HEK293 (cell line): ENCODE data around the gene ANKRD16.

Experiments used
- CTCF ChIA-PET: fragments of 350-600 bp; formaldehyde crosslinking; extraction: SDS; loops from one replicate; lab custom pipeline; 2021; ENCODE audit warnings: antibody characterized with exemption; lab: Yijun Ruan, JAX
- POLR2A ChIA-PET: fragments of 300-600 bp; formaldehyde crosslinking; extraction: SDS; loops from one replicate; lab custom pipeline; 2020; ENCODE audit warnings: antibody characterized with exemption, inconsistent platforms; lab: Yijun Ruan, JAX
- H3K27ac ChIP-seq: fragments of 200-500 bp; sonication (Bioruptor generic); 2 replicates; pipeline ENCODE4 v1.5.1; 2014; ENCODE audit warnings: low read depth, low read length, control low read depth, inconsistent platforms; ENCODE audit errors: extremely low read depth
- H3K36me3 ChIP-seq, 2 experiments: fragments of 200-500 bp in 1 of 2; sonication (Bioruptor generic) in 1 of 2; 1 replicate in 1 of 2; 2 replicates in 1 of 2; pipeline ENCODE4 v1.5.1; 2014 to 2017; ENCODE audit warnings: inconsistent platforms in 2 of 2, low read length in 2 of 2; ENCODE audit not compliant: control insufficient read depth in 2 of 2, insufficient read depth in 1 of 2
- H3K4me1 ChIP-seq: fragments of 200-500 bp; sonication (Bioruptor generic); 2 replicates; pipeline ENCODE4 v1.5.1; 2014; ENCODE audit warnings: mild to moderate bottlenecking, low read length, inconsistent platforms; ENCODE audit not compliant: control insufficient read depth, insufficient read depth
- H3K4me3 ChIP-seq: 2 replicates; pipeline ENCODE4 v1.5.1; 2011; ENCODE audit warnings: low read depth, mild to moderate bottlenecking, control low read depth, low read length, moderate library complexity
- H3K9me3 ChIP-seq: fragments of 200-500 bp; sonication (Bioruptor generic); 2 replicates; pipeline ENCODE4 v1.5.1; 2014; ENCODE audit warnings: low read depth, low read length, inconsistent platforms; ENCODE audit not compliant: control insufficient read depth, insufficient read depth
- AEBP2 ChIP-seq: fragments of 450-650 bp; formaldehyde crosslinking; IDR thresholded peaks from 2 replicates; pipeline ENCODE4 v1.5.1; 2016; ENCODE audit warnings: missing biosample characterization, missing genetic modification characterization, borderline replicate concordance
- BCL11A ChIP-seq: fragments of 450-650 bp; formaldehyde crosslinking; IDR thresholded peaks from 2 replicates; pipeline ENCODE4 v1.5.1; 2016; ENCODE audit warnings: low read depth, missing biosample characterization, missing genetic modification characterization
- GLI4 ChIP-seq: fragments of 450-650 bp; formaldehyde crosslinking; IDR thresholded peaks from 2 replicates; pipeline ENCODE4 v1.5.1; 2016; ENCODE audit warnings: missing biosample characterization, missing genetic modification characterization
- PRDM2 ChIP-seq: fragments of 450-650 bp; formaldehyde crosslinking; IDR thresholded peaks from 2 replicates; pipeline ENCODE4 v1.5.1; 2016; ENCODE audit warnings: missing biosample characterization, missing genetic modification characterization, borderline replicate concordance
- SCRT1 ChIP-seq: fragments of 450-650 bp; formaldehyde crosslinking; IDR thresholded peaks from 2 replicates; pipeline ENCODE4 v1.5.1; 2016; ENCODE audit warnings: missing biosample characterization, missing genetic modification characterization, borderline replicate concordance
- WT1 ChIP-seq: fragments of 450-650 bp; formaldehyde crosslinking; IDR thresholded peaks from 2 replicates; pipeline ENCODE4 v1.5.1; 2016; ENCODE audit warnings: missing biosample characterization, missing genetic modification characterization
- ZFP69B ChIP-seq: fragments of 450-650 bp; formaldehyde crosslinking; IDR thresholded peaks from 2 replicates; pipeline ENCODE4 v1.5.1; 2016; ENCODE audit warnings: missing biosample characterization, missing genetic modification characterization
- ZNF121 ChIP-seq: fragments of 450-650 bp; formaldehyde crosslinking; IDR thresholded peaks from 2 replicates; pipeline ENCODE4 v1.5.1; 2016; ENCODE audit warnings: missing biosample characterization, missing genetic modification characterization
- ZNF146 ChIP-seq: fragments of 450-650 bp; formaldehyde crosslinking; IDR thresholded peaks from 2 replicates; pipeline ENCODE4 v1.5.1; 2016; ENCODE audit warnings: missing biosample characterization, missing genetic modification characterization
- ZNF391 ChIP-seq: fragments of 450-650 bp; formaldehyde crosslinking; IDR thresholded peaks from 2 replicates; pipeline ENCODE4 v1.5.1; 2016; ENCODE audit warnings: low read depth, missing biosample characterization, missing genetic modification characterization, borderline replicate concordance
- ZNF394 ChIP-seq: fragments of 450-650 bp; formaldehyde crosslinking; IDR thresholded peaks from 2 replicates; pipeline ENCODE4 v1.5.1; 2016; ENCODE audit warnings: missing biosample characterization, missing genetic modification characterization, mild to moderate bottlenecking, moderate library complexity, borderline replicate concordance
- ZNF416 ChIP-seq: fragments of 450-650 bp; formaldehyde crosslinking; IDR thresholded peaks from 2 replicates; pipeline ENCODE4 v1.5.1; 2016; ENCODE audit warnings: missing biosample characterization, missing genetic modification characterization
- ZNF560 ChIP-seq: fragments of 450-650 bp; formaldehyde crosslinking; IDR thresholded peaks from 2 replicates; pipeline ENCODE4 v1.5.1; 2017; ENCODE audit warnings: missing biosample characterization, missing genetic modification characterization, borderline replicate concordance
- ZNF707 ChIP-seq: fragments of 450-650 bp; formaldehyde crosslinking; IDR thresholded peaks from 2 replicates; pipeline ENCODE4 v1.5.1; 2016; ENCODE audit warnings: missing biosample characterization, missing genetic modification characterization
- ZNF747 ChIP-seq: fragments of 450-650 bp; formaldehyde crosslinking; IDR thresholded peaks from 2 replicates; pipeline ENCODE4 v1.5.1; 2016; ENCODE audit warnings: missing biosample characterization, missing genetic modification characterization
- ZNF830 ChIP-seq: fragments of 450-650 bp; IDR thresholded peaks from 2 replicates; pipeline ENCODE4 v1.5.0; 2018; ENCODE audit warnings: missing biosample characterization, missing genetic modification characterization, low read depth, mild to moderate bottlenecking, moderate library complexity
- TF ChIP-seq, protein P1 (sequence below): fragments of 450-650 bp; formaldehyde crosslinking; IDR thresholded peaks from 2 replicates; pipeline ENCODE4 v1.5.1; 2016; ENCODE audit warnings: missing biosample characterization, missing genetic modification characterization

The ANKRD16 gene

DNA sequence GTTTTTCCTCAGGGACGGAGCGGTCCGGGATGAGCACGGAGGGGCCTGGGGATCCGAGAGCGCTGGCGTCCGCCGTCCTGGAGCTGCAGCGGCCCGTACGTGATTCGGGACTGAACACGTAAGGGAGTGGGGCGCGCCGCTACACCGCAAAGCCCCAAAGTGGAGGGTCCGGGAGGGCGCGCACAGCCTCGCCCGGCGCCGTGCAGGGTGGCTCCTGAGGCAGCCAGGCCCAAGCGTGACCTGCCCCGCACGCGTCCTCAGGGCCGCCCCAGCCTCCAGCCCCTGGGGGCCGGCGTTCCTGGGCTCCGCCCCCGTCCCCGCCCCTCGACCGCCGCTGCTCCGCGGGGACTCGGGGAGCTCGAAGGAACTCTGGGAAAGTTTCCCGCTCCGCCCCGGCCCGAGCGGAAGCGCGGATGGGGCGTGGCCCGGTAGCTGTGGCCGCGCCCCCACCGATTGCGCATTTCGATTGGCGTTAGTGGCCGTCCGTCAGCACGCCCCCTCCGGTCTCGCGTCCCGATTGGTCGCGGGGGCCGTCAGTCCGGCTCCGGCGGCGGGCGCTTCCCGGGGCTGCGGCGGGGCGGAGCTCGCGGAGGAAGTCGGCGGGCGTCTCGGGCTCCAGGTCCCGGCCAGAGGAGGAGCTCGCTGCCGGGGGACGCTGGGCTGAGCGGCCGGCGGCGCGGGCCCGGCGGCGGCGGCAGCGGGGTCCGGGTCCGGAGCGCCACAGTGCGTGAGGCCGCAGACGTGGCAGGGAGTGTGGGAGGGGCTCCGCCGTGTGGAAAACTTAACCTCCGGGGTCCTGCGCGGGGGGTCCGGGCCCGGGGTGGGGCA lies at the start of gene ANKRD16, which contains the start of gene FBH1 (continued):
- TF ChIP-seq ZNF391 (tag by site-specific recombination): peak; percentile 50; the same call in 1 of the 2 replicates

DNA sequence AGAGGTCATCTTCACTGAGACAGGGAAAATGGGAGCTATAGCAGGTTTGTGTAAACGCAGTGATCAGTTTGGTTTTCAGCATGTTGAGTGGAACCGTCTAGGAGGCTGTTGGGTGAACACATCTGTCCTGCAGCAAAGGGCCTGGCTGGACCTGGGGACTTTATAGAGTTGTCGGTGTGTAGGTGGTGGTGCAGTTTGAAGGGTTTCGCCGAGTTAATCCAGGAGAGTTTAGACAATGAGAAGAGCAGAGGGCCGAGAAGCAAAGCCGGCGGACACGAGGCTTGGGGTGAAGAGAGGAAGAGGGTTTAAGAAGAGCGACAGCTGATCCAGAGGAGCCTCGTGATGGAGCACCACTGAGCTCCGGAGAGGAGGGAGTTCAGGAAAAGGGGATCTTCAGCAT lies 48.6 kb upstream of the ANKRD16 start:
- Histone ChIP-seq H3K27ac (no peak overlapping the region), H3K9me3 (no peaks in the 10 kb centered on the region), H3K4me3 (no peak overlapping the region), H3K4me1 (no peaks in the 10 kb centered on the region), H3K36me3 (peaks cover 17 to 42% of the 10 kb centered on the region in 2 experiments)
- no peak for TF ChIP-seq ZNF707 (tag by site-specific recombination)
- no peak for TF ChIP-seq ZNF560 (tag by site-specific recombination)
- TF ChIP-seq AEBP2: no peak
- TF ChIP-seq PRDM2 (tag by site-specific recombination): no peak
- no peak for TF ChIP-seq GLI4 (tag by site-specific recombination)
- TF ChIP-seq SCRT1 (tag by site-specific recombination): no peak
- no peak for TF ChIP-seq ZNF416 (tag by site-specific recombination)
- ChIA-PET POLR2A (interaction anchor here (0.6 kb wide), 1 partner anchor 204 kb away, joined by 3 read pairs; no protein-coding TSS in a partner anchor), CTCF (no interaction called here)

DNA sequence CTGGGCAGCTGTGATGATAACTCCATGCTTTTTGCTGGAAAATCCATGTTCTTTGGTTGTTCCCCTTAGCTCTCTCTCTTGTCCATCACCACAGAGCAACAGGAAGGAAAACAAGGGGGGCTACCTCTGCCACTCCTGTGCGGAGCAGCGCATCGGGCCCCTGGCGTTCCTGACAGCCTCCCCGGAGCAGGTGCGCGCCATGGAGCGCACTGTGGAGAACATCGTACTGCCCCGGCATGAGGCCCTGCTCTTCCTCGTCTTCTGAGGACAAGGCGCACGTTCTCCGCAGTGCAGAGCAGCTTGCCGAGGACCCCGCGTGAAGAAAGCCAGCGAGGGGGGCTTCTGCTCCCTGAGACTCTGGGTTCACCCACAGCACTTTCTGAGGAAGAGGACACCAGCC lies 47.3 kb upstream of the ANKRD16 start:
- ChIA-PET POLR2A (no interaction called here), CTCF (interaction anchor here (0.6 kb wide), 1 partner anchor 37 kb away, joined by 3 read pairs; no protein-coding TSS in a partner anchor)
- Histone ChIP-seq H3K36me3 (peaks cover 23 to 55% of the 10 kb centered on the region in 2 experiments), H3K27ac (no peak overlapping the region), H3K4me3 (no peak overlapping the region), H3K4me1 (no peaks in the 10 kb centered on the region), H3K9me3 (no peaks in the 10 kb centered on the region)
- TF ChIP-seq ZNF146 (tag by site-specific recombination) (no peak), WT1 (tag by site-specific recombination) (no peak), ZNF394 (tag by site-specific recombination) (no peak), ZNF121 (tag by site-specific recombination) (no peak), ZFP69B (tag by site-specific recombination) (no peak), ZNF747 (tag by site-specific recombination) (no peak), ZNF560 (tag by site-specific recombination) (no peak), SCRT1 (tag by site-specific recombination) (no peak), ZNF830 (tag by site-specific recombination) (no peak), BCL11A (no peak)
- TF ChIP-seq, protein P1, sequence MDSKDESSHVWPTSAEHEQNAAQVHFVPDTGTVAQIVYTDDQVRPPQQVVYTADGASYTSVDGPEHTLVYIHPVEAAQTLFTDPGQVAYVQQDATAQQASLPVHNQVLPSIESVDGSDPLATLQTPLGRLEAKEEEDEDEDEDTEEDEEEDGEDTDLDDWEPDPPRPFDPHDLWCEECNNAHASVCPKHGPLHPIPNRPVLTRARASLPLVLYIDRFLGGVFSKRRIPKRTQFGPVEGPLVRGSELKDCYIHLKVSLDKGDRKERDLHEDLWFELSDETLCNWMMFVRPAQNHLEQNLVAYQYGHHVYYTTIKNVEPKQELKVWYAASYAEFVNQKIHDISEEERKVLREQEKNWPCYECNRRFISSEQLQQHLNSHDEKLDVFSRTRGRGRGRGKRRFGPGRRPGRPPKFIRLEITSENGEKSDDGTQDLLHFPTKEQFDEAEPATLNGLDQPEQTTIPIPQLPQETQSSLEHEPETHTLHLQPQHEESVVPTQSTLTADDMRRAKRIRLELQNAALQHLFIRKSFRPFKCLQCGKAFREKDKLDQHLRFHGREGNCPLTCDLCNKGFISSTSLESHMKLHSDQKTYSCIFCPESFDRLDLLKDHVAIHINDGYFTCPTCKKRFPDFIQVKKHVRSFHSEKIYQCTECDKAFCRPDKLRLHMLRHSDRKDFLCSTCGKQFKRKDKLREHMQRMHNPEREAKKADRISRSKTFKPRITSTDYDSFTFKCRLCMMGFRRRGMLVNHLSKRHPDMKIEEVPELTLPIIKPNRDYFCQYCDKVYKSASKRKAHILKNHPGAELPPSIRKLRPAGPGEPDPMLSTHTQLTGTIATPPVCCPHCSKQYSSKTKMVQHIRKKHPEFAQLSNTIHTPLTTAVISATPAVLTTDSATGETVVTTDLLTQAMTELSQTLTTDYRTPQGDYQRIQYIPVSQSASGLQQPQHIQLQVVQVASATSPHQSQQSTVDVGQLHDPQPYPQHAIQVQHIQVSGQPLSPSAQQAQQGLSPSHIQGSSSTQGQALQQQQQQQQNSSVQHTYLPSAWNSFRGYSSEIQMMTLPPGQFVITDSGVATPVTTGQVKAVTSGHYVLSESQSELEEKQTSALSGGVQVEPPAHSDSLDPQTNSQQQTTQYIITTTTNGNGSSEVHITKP (tag by site-specific recombination): no peak
